Ovary (tissue), 3 donors: ENCODE measurements around the gene FUCA1.

Experiments
- EP300 ChIP-seq: sonication (generic); formaldehyde crosslinking; IDR thresholded peaks from one replicate; pipeline ENCODE4 v1.6.1; 2017; ENCODE audit warnings: antibody characterized with exemption
- POLR2A ChIP-seq: fragments of 450-650 bp; IDR thresholded peaks from one replicate; pipeline ENCODE4 v1.6.1; 2017; ENCODE audit warnings: antibody characterized with exemption, mild to moderate bottlenecking, moderate library complexity
- TF ChIP-seq, protein P1 (sequence below), 3 donors: fragments of 450-650 bp in 2 of 3; fragments of 200-600 bp in 1 of 3; IDR thresholded peaks; one replicate each; pipeline versions ENCODE4 v1.5.1 to v1.8.0; 2016 to 2022; ENCODE audit warnings: antibody characterized with exemption in 3 of 3, mild to moderate bottlenecking in 1 of 3
- donor health status: DM: no; HTN: no; CAD: no.

- TF ChIP-seq, protein P1, sequence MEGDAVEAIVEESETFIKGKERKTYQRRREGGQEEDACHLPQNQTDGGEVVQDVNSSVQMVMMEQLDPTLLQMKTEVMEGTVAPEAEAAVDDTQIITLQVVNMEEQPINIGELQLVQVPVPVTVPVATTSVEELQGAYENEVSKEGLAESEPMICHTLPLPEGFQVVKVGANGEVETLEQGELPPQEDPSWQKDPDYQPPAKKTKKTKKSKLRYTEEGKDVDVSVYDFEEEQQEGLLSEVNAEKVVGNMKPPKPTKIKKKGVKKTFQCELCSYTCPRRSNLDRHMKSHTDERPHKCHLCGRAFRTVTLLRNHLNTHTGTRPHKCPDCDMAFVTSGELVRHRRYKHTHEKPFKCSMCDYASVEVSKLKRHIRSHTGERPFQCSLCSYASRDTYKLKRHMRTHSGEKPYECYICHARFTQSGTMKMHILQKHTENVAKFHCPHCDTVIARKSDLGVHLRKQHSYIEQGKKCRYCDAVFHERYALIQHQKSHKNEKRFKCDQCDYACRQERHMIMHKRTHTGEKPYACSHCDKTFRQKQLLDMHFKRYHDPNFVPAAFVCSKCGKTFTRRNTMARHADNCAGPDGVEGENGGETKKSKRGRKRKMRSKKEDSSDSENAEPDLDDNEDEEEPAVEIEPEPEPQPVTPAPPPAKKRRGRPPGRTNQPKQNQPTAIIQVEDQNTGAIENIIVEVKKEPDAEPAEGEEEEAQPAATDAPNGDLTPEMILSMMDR (IDR thresholded peaks at IDR 0.05), result no peak
- TF ChIP-seq POLR2A (peak; percentile 70), EP300 (no peak)
Measured at GRCh38 chr1:23800400-23801337, 67.4 kb downstream of the FUCA1 start, which contains the start of gene GALE.
